IMR-90 (cell line): ENCODE data around the gene CEP63.

Experiments
- MAFK ChIP-seq: IDR thresholded peaks from 2 replicates; pipeline ENCODE4 v1.6.1; 2012; ENCODE audit warnings: low read depth, low read length, improper control_type of control experiment
- MAZ ChIP-seq: IDR thresholded peaks from 2 replicates; pipeline ENCODE4 v1.6.1; 2012; ENCODE audit warnings: low read depth, mild to moderate bottlenecking, low read length, improper control_type of control experiment, moderate library complexity, borderline replicate concordance
- MXI1 ChIP-seq: IDR thresholded peaks from 2 replicates; pipeline ENCODE4 v1.6.1; 2012; ENCODE audit warnings: low read depth, mild to moderate bottlenecking, low read length, moderate library complexity, borderline replicate concordance
- NFE2L2 ChIP-seq: fragments of 150-350 bp; IDR thresholded peaks from 2 replicates; pipeline ENCODE4 v1.6.1; 2016; ENCODE audit warnings: low read depth, mild to moderate bottlenecking, low read length
- POLR2A ChIP-seq: IDR thresholded peaks from 2 replicates; pipeline ENCODE4 v1.6.1; 2012; ENCODE audit warnings: mild to moderate bottlenecking, low read depth, low read length
- RFX5 ChIP-seq: IDR thresholded peaks from 2 replicates; pipeline ENCODE4 v1.8.0; 2012; ENCODE audit warnings: low read depth, mild to moderate bottlenecking, low read length, moderate library complexity
- SMC3 ChIP-seq: fragments of 150-350 bp; IDR thresholded peaks from 2 replicates; pipeline ENCODE4 v1.6.1; 2016; ENCODE audit warnings: low read depth, mild to moderate bottlenecking, antibody characterized with exemption, low read length, moderate library complexity
- TF ChIP-seq, protein P1 (sequence below): conservative IDR thresholded peaks from 2 replicates; pipeline ENCODE4 v1.5.1; 2012; ENCODE audit warnings: mild to moderate bottlenecking, low read depth, low read length, improper control_type of control experiment

DNA sequence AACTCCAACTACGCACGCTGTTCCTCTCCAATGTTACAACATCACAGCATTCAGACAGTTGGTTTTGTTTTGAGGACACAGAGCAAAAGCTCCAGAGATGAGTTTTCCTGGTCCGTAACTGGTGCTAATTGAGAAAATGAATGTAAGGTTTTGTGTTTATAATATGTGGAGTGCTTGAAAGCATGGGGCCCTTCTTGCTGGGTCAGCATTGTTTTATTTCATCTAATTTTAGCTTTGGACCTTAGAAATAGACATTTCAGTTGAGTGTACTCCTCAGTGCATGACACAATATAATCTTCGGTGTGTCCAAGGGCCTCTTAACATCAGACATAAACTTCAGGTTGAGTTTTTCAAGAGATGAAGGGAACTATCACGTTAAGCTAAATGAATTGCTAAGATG is 37.2 kb upstream of the CEP63 start:
- TF ChIP-seq SMC3 (no peak), MXI1 (no peak), POLR2A (no peak), RFX5 (no peak), MAZ (no peak), NFE2L2 (no peak), MAFK (peak; percentile 50)
- TF ChIP-seq, protein P1, sequence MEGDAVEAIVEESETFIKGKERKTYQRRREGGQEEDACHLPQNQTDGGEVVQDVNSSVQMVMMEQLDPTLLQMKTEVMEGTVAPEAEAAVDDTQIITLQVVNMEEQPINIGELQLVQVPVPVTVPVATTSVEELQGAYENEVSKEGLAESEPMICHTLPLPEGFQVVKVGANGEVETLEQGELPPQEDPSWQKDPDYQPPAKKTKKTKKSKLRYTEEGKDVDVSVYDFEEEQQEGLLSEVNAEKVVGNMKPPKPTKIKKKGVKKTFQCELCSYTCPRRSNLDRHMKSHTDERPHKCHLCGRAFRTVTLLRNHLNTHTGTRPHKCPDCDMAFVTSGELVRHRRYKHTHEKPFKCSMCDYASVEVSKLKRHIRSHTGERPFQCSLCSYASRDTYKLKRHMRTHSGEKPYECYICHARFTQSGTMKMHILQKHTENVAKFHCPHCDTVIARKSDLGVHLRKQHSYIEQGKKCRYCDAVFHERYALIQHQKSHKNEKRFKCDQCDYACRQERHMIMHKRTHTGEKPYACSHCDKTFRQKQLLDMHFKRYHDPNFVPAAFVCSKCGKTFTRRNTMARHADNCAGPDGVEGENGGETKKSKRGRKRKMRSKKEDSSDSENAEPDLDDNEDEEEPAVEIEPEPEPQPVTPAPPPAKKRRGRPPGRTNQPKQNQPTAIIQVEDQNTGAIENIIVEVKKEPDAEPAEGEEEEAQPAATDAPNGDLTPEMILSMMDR: no peak
